COR-L47 (cell line): Measurements from ENCODE around the gene CYP2C8.
"Not testable (repeated sequence)": the region's sequence is repeated elsewhere in the genome, so short reads cannot be mapped to it uniquely, and the experiment has no call there.

Experiments
- DNase-seq: peaks from one replicate; lab custom pipeline; 2025; lab: John Stamatoyannopoulos, UW

The CYP2C8 gene

GRCh38 chr10:95069286-95069685 lies at the start of gene CYP2C8:
TSS of gene CYP2C8 (minus strand) at chr10:95069497. CDS start at chr10:95069402, 95 bp downstream.
- DNase-seq: no peak

GRCh38 chr10:95116869-95117269 lies 47.6 kb upstream of the CYP2C8 start:
- no peak for DNase-seq

- DNase-seq: not testable (repeated sequence)
These were observed 41.5 kb upstream of the CYP2C8 start for GRCh38 chr10:95110823-95111222.

GRCh38 chr10:95097805-95098204 lies 28.5 kb upstream of the CYP2C8 start:
- DNase-seq: no peak

- no peak for DNase-seq
These were observed 26.8 kb upstream of the CYP2C8 start for GRCh38 chr10:95096143-95096542.

GRCh38 chr10:95079626-95080025 lies 10.3 kb upstream of the CYP2C8 start:
- DNase-seq: not testable (repeated sequence)

GRCh38 chr10:95077556-95077955 lies 8.3 kb upstream of the CYP2C8 start:
- DNase-seq: no peak

- no peak for DNase-seq
These were observed 1.9 kb upstream of the CYP2C8 start for GRCh38 chr10:95071107-95071660.

- DNase-seq: not testable (repeated sequence)
These were observed 5.2 kb downstream of the CYP2C8 start for GRCh38 chr10:95064125-95064524.

- DNase-seq: no peak
These were observed 12.4 kb downstream of the CYP2C8 start for GRCh38 chr10:95056744-95057363.

GRCh38 chr10:95049919-95050318 lies 19.4 kb downstream of the CYP2C8 start:
- DNase-seq: no peak

- no peak for DNase-seq
These were observed 21.1 kb downstream of the CYP2C8 start for GRCh38 chr10:95048206-95048605.

- no peak for DNase-seq
These were observed 30.0 kb downstream of the CYP2C8 start for GRCh38 chr10:95039281-95039680.

- no peak for DNase-seq
These were observed 33.7 kb downstream of the CYP2C8 start for GRCh38 chr10:95035332-95036295.

GRCh38 chr10:95034401-95034800 lies 34.9 kb downstream of the CYP2C8 start:
- DNase-seq: no peak

- no peak for DNase-seq
These were observed 37.6 kb downstream of the CYP2C8 start for GRCh38 chr10:95031656-95032055.

- no peak for DNase-seq
These were observed 42.8 kb downstream of the CYP2C8 start for GRCh38 chr10:95026461-95026860.

- DNase-seq: no peak
These were observed 71.5 kb downstream of the CYP2C8 start for GRCh38 chr10:94997741-94998174.

- DNase-seq: no peak
These were observed 76.5 kb downstream of the CYP2C8 start for GRCh38 chr10:94992811-94993210.

- no peak for DNase-seq
These were observed 77.9 kb downstream of the CYP2C8 start for GRCh38 chr10:94991243-94991888.

GRCh38 chr10:94989192-94989591 lies 80.1 kb downstream of the CYP2C8 start:
- DNase-seq: no peak
